PFSK-1 (cell line): ENCODE measurements around the gene CAPN14.

Experiments used
- FOXP2 ChIP-seq: optimal IDR thresholded peaks from 2 replicates; pipeline ENCODE3; 2011; ENCODE audit warnings: borderline replicate concordance, control low read depth, inconsistent platforms; ENCODE audit not compliant: insufficient read depth; ENCODE audit errors: extremely low read length, extremely low read depth
- POLR2AphosphoS5 ChIP-seq: IDR thresholded peaks from 2 replicates; pipeline ENCODE4 v1.6.1; 2012; ENCODE audit warnings: low read depth, mild to moderate bottlenecking, control low read depth, low read length, moderate library complexity
- REST ChIP-seq, 2 experiments: IDR thresholded peaks; 2 replicates each; pipeline versions ENCODE4 v1.6.1 to v1.8.0; 2011 to 2012; ENCODE audit warnings: low read depth in 2 of 2, low read length in 2 of 2, control low read depth in 1 of 2, inconsistent platforms in 1 of 2, mild to moderate bottlenecking in 1 of 2, moderate library complexity in 1 of 2; ENCODE audit not compliant: insufficient read depth in 1 of 2
- SIN3A ChIP-seq: IDR thresholded peaks from 2 replicates; pipeline ENCODE4 v1.6.1; 2012; ENCODE audit warnings: mild to moderate bottlenecking, low read length, moderate library complexity, borderline replicate concordance; ENCODE audit not compliant: insufficient read depth
- TAF1 ChIP-seq: IDR thresholded peaks from 2 replicates; pipeline ENCODE4 v1.6.1; 2012; ENCODE audit warnings: low read length, control low read depth, borderline replicate concordance; ENCODE audit not compliant: insufficient read depth

DNA sequence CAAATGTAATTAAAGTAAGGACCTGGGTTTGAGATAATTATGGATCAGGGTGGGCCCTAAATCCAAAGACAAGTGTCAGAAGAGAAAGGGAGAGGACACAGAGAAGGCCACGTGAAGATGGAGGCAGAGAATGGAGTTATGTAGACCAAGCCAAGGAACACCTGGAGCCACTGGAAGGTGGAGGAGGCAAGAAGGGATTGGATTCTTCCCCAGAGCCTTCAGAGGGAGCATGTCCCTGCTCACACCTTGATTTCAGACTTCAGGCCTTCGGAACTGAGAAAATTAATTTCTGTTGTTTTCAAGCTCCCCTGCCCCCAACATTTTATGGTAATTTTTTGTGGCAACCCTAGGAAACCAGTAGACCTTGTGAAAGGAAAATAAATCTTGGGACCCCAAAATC, 19.6 kb downstream of the CAPN14 start:
- TF ChIP-seq REST (IDR thresholded peaks at IDR 0.05; ENCODE audit: insufficient read depth in 1 of 2, low read depth in 2 of 2, low read length in 2 of 2) (no peak), SIN3A (no peak), POLR2AphosphoS5 (no peak), TAF1 (no peak), FOXP2 (no peak)
